Colonic mucosa (tissue), 4 donors: ENCODE results near the gene PPL. TPM values are rescaled to one million over a fixed set of nuclear protein-coding genes. Genes with fewer than 3 reads are reported as not detected.

Experiments
- DNase-seq: peaks from one replicate; pipeline ENCODE4 v3.0.0-alpha.2; 2020
- H3K27ac ChIP-seq: fragments of 200-600 bp; one replicate; pipeline ENCODE4 v1.8.0; 2021
- H3K27me3 ChIP-seq: fragments of 200-600 bp; one replicate; pipeline ENCODE4 v1.8.0; 2021
- H3K36me3 ChIP-seq: fragments of 200-600 bp; one replicate; pipeline ENCODE4 v1.8.0; 2021
- H3K4me1 ChIP-seq: fragments of 200-600 bp; one replicate; pipeline ENCODE4 v1.8.0; 2021; ENCODE audit warnings: mild to moderate bottlenecking
- H3K4me3 ChIP-seq: fragments of 200-600 bp; one replicate; pipeline ENCODE4 v1.8.0; 2021
- H3K9ac ChIP-seq, 2 donors: one replicate each; pipeline ENCODE4 v1.7.0; 2013; ENCODE audit warnings: control low read depth in 2 of 2, low read depth in 2 of 2, low read length in 2 of 2
- H3K9me3 ChIP-seq: fragments of 200-600 bp; one replicate; pipeline ENCODE4 v1.8.0; 2021
- CTCF ChIP-seq: fragments of 200-600 bp; IDR thresholded peaks from one replicate; pipeline ENCODE4 v1.8.0; 2022; ENCODE audit warnings: antibody characterized with exemption, mild to moderate bottlenecking
- intact Hi-C: fragments of 100-400 bp; cut with DNase I; formaldehyde crosslinking; loops from one replicate; pipeline ENCODE4 v1.14.1; 2022
- total RNA-seq, 2 donors: library from RNA; stranded (reverse); fragmentation: NEBNext Ultra II Directional in 1 of 2; extraction: Animal tissue kit (Norgen Biotek cat#: 25700) in 1 of 2; gene quantifications; one replicate each; pipeline ENCODE4 v1.2.1, GENCODE V29; 2021
- donor health status: healthy.
- donor health status: DM: no; HTN: no; CAD: no.
- donor health status: DM: no; HTN: no; CAD: no.

The PPL gene
- total RNA-seq, 2 donors from 2014 or later: 11.5 to 14.1 TPM

- no peak for TF ChIP-seq CTCF
- Histone ChIP-seq H3K4me1 (no peaks in the 10 kb centered on the region), H3K9me3 (no peaks in the 10 kb centered on the region), H3K9ac (no peak overlapping the region), H3K4me3 (no peak overlapping the region), H3K27me3 (no peaks in the 10 kb centered on the region), H3K27ac (no peak overlapping the region), H3K36me3 (no peaks in the 10 kb centered on the region)
- no peak for DNase-seq
- intact Hi-C loops: no loop called here
These were observed 18.1 kb downstream of the PPL start for GRCh38 chr16:4918781-4919251.

GRCh38 chr16:4917117-4917516 is 19.8 kb downstream of the PPL start:
- intact Hi-C loops: no loop called here
- no peaks in the 10 kb centered on the region for H3K4me1 ChIP-seq
- no peak for DNase-seq
- TF ChIP-seq CTCF: no peak
- no peaks in the 10 kb centered on the region for H3K9me3 ChIP-seq
- no peak overlapping the region for H3K4me3 ChIP-seq
- no peak overlapping the region for H3K27ac ChIP-seq
- no peaks in the 10 kb centered on the region for H3K27me3 ChIP-seq
- no peaks in the 10 kb centered on the region for H3K36me3 ChIP-seq
- no peak overlapping the region for H3K9ac ChIP-seq

- H3K36me3 ChIP-seq: no peaks in the 10 kb centered on the region
- intact Hi-C loops: no loop called here
- no peak for TF ChIP-seq CTCF
- DNase-seq: no peak
- H3K9me3 ChIP-seq: no peaks in the 10 kb centered on the region
- H3K4me1 ChIP-seq: no peaks in the 10 kb centered on the region
- H3K27me3 ChIP-seq: no peaks in the 10 kb centered on the region
- H3K27ac ChIP-seq: no peak overlapping the region
- H3K9ac ChIP-seq: no peak overlapping the region
- no peak overlapping the region for H3K4me3 ChIP-seq
These were observed 21.7 kb downstream of the PPL start for GRCh38 chr16:4915226-4915761.

GRCh38 chr16:4914528-4915225 is 22.3 kb downstream of the PPL start:
- Histone ChIP-seq H3K36me3 (no peaks in the 10 kb centered on the region), H3K27ac (no peak overlapping the region), H3K27me3 (no peaks in the 10 kb centered on the region), H3K4me3 (no peak overlapping the region), H3K4me1 (no peaks in the 10 kb centered on the region), H3K9me3 (no peaks in the 10 kb centered on the region), H3K9ac (no peak overlapping the region)
- no peak for TF ChIP-seq CTCF
- DNase-seq: no peak
- intact Hi-C loops: no loop called here

GRCh38 chr16:4913774-4914525 is 23.0 kb downstream of the PPL start:
- intact Hi-C loops: no loop called here
- Histone ChIP-seq H3K9me3 (no peaks in the 10 kb centered on the region), H3K36me3 (no peaks in the 10 kb centered on the region), H3K9ac (no peak overlapping the region), H3K4me3 (no peak overlapping the region), H3K4me1 (no peaks in the 10 kb centered on the region), H3K27me3 (no peaks in the 10 kb centered on the region), H3K27ac (no peak overlapping the region)
- TF ChIP-seq CTCF: no peak
- DNase-seq: no peak
